ENCODE measurements around the gene TSNAX. TPM values are rescaled to one million over a fixed set of nuclear protein-coding genes. Genes with fewer than 3 reads are reported as not detected.
A peak's percentile ranks its signal among the peaks of the same experiment; 100 is the strongest.

TSNAX gene
- total RNA-seq, 1 donor from 2014 or later: 23.6 TPM

GRCh38 chr1:231522038-231522437 is 6.4 kb upstream of the TSNAX start:
- Histone ChIP-seq H3K27ac (replicated peaks) (no peak overlapping the region), H3K27me3 (ENCODE audit: low read depth) (no peaks in the 10 kb centered on the region), H3K36me3 (no peaks in the 10 kb centered on the region), H3K9me3 (replicated peaks) (no peaks in the 10 kb centered on the region), H3K4me3 (no peak overlapping the region), H3K4me1 (no peaks in the 10 kb centered on the region)
- intact Hi-C loops (cut with micrococcal nuclease): no loop called here
- TF ChIP-seq, protein P1, sequence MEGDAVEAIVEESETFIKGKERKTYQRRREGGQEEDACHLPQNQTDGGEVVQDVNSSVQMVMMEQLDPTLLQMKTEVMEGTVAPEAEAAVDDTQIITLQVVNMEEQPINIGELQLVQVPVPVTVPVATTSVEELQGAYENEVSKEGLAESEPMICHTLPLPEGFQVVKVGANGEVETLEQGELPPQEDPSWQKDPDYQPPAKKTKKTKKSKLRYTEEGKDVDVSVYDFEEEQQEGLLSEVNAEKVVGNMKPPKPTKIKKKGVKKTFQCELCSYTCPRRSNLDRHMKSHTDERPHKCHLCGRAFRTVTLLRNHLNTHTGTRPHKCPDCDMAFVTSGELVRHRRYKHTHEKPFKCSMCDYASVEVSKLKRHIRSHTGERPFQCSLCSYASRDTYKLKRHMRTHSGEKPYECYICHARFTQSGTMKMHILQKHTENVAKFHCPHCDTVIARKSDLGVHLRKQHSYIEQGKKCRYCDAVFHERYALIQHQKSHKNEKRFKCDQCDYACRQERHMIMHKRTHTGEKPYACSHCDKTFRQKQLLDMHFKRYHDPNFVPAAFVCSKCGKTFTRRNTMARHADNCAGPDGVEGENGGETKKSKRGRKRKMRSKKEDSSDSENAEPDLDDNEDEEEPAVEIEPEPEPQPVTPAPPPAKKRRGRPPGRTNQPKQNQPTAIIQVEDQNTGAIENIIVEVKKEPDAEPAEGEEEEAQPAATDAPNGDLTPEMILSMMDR (IDR thresholded peaks at IDR 0.05; ENCODE audit: borderline replicate concordance): no peak
- DNase-seq: no peak

GRCh38 chr1:231522931-231523642 is 5.4 kb upstream of the TSNAX start:
- H3K27me3 ChIP-seq (ENCODE audit: low read depth): no peaks in the 10 kb centered on the region
- H3K27ac ChIP-seq (replicated peaks): no peak overlapping the region
- no peaks in the 10 kb centered on the region for H3K9me3 ChIP-seq (replicated peaks)
- no peak overlapping the region for H3K4me3 ChIP-seq
- H3K4me1 ChIP-seq: peaks cover 7% of the 10 kb centered on the region
- TF ChIP-seq, protein P1 (IDR thresholded peaks at IDR 0.05; ENCODE audit: borderline replicate concordance): no peak
- no peaks in the 10 kb centered on the region for H3K36me3 ChIP-seq
- no peak for DNase-seq
- intact Hi-C loops (cut with micrococcal nuclease): no loop called here

- Histone ChIP-seq H3K4me1 (peaks cover 9% of the 10 kb centered on the region), H3K36me3 (no peaks in the 10 kb centered on the region), H3K27me3 (ENCODE audit: low read depth) (no peaks in the 10 kb centered on the region), H3K27ac (replicated peaks) (no peak overlapping the region), H3K4me3 (no peak overlapping the region), H3K9me3 (replicated peaks) (no peaks in the 10 kb centered on the region)
- intact Hi-C loops (cut with micrococcal nuclease): no loop called here
- DNase-seq: no peak
- TF ChIP-seq, protein P1 (IDR thresholded peaks at IDR 0.05; ENCODE audit: borderline replicate concordance): no peak
Observed at GRCh38 chr1:231523816-231524215, 4.7 kb upstream of the TSNAX start.

- Histone ChIP-seq H3K9me3 (replicated peaks) (no peaks in the 10 kb centered on the region), H3K4me3 (no peak overlapping the region), H3K27me3 (ENCODE audit: low read depth) (no peaks in the 10 kb centered on the region), H3K4me1 (peaks cover 36% of the 10 kb centered on the region), H3K27ac (replicated peaks) (no peak overlapping the region), H3K36me3 (peaks cover 7% of the 10 kb centered on the region)
- intact Hi-C loops (cut with micrococcal nuclease): no loop called here
- TF ChIP-seq, protein P1 (IDR thresholded peaks at IDR 0.05; ENCODE audit: borderline replicate concordance): no peak
- no peak for DNase-seq
Observed at GRCh38 chr1:231526536-231526935, 1.9 kb upstream of the TSNAX start.

GRCh38 chr1:231527586-231528171 is 790 bp upstream of the TSNAX start:
- H3K4me1 ChIP-seq: peaks cover 46% of the 10 kb centered on the region
- H3K27ac ChIP-seq (replicated peaks): peak overlapping the region; percentile 95
- no peaks in the 10 kb centered on the region for H3K27me3 ChIP-seq (ENCODE audit: low read depth)
- TF ChIP-seq, protein P1 (IDR thresholded peaks at IDR 0.05; ENCODE audit: borderline replicate concordance): no peak
- peak overlapping the region; percentile 76 for H3K4me3 ChIP-seq
- H3K36me3 ChIP-seq: peaks cover 7% of the 10 kb centered on the region
- no peaks in the 10 kb centered on the region for H3K9me3 ChIP-seq (replicated peaks)
- no peak for DNase-seq
- intact Hi-C loops (cut with micrococcal nuclease): no loop called here
